GM12878 (cell line): ENCODE results near the gene KCNK4.

Experiments used
- NRF1 ChIP-seq: conservative IDR thresholded peaks from 2 replicates; pipeline ENCODE4 v1.6.1; 2011; ENCODE audit warnings: mild to moderate bottlenecking, low read depth, low read length, improper control_type of control experiment
- RFX5 ChIP-seq: IDR thresholded peaks from 2 replicates; pipeline ENCODE4 v1.6.1; 2011; ENCODE audit warnings: low read depth, low read length, improper control_type of control experiment

DNA sequence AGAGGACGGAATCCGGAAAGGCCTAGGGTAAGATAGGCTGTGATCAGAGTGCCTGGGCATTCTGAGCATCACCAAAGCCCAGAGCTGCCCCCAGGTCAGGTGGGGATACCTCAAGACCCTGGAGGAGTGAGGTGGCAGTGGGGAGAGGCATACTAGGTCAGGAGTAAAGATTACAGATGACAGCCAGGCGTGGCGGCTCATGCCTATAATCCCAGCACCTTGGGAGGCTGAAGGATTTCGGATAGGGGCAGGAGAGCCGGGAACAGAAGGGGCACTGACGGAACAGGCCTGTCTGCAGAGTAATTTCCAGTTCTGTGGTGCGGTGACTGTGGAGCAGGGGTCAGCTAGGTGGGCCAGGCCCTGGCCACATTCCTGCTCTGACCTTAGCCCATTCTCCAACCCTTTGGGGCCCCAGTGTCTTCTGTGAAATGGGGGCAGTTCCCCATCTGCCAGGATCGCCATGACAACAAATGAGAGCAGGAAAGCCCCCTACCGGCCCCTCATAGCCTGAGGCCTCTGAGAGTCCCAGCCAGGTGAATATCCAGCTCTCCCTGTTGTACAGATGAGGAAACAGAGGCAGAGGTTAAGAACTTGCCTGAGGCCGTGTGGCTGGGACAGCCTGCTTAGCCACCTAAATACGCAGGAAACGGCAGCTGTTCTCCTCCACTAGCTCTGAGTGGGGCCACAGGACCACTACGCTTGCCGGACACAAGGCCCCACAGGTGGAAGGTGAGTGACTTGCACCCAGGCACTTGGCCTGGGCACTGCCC is 15.9 kb upstream of the KCNK4 start:
- no peak for TF ChIP-seq RFX5
- no peak for TF ChIP-seq NRF1
